ENCODE measurements around the gene SFI1.
A peak's percentile ranks its signal among the peaks of the same experiment; 100 is the strongest.

The SFI1 gene

GRCh38 chr22:31629741-31630184 is 133.4 kb downstream of the SFI1 start:
- H2AFZ ChIP-seq (ENCODE audit: low read length): peak overlapping the region; percentile 87
- peaks cover 6 to 12% of the 10 kb centered on the region in 2 donors for H3K36me3 ChIP-seq (replicated peaks in 1 of 2; ENCODE audit: control insufficient read depth in 2 of 2, insufficient read depth in 2 of 2, low read length in 2 of 2)
- WGBS, 2 donors (ENCODE audit: extremely low coverage in 2 of 2, insufficient read length in 2 of 2, insufficient replicate concordance in 1 of 2): no CpG with 5 or more reads among the region's 14 CpGs
- no peak overlapping the region for H3K27ac ChIP-seq (replicated peaks; ENCODE audit: low read length)
- peak overlapping the region; percentile 91 for H3K18ac ChIP-seq (ENCODE audit: low read length)
- no peak for DNase-seq (ENCODE audit: low spot score)
- no peak overlapping the region for H4K91ac ChIP-seq (ENCODE audit: low read depth, low read length, poor library complexity)
- no peak overlapping the region for H2BK15ac ChIP-seq (ENCODE audit: low read length)
- H3K4me2 ChIP-seq (ENCODE audit: insufficient read depth, low read length, poor library complexity, severe bottlenecking): peak overlapping the region; percentile 94
- H2BK5ac ChIP-seq (ENCODE audit: low read length): no peak overlapping the region
- H3K27me3 ChIP-seq (ENCODE audit: control insufficient read depth in 3 of 3, insufficient read depth in 3 of 3, low read depth in 1 of 3, low read length in 3 of 3): no peaks in the 10 kb centered on the region
- H2AK5ac ChIP-seq (ENCODE audit: low read depth, low read length): peak overlapping the region; percentile 76
- H2BK12ac ChIP-seq (ENCODE audit: low read length): no peak overlapping the region
- no peaks in the 10 kb centered on the region for H3K9me3 ChIP-seq (replicated peaks in 1 of 2; ENCODE audit: control insufficient read depth in 2 of 2, insufficient read depth in 1 of 2, low read depth in 1 of 2, low read length in 2 of 2)
- H3K4me3 ChIP-seq (ENCODE audit: low read length in 2 of 2): peak overlapping the region; percentile 69 to 84
- peak overlapping the region; percentile 66 for H2BK120ac ChIP-seq (ENCODE audit: low read depth, low read length)
- peaks cover 14 to 31% of the 10 kb centered on the region in 2 donors for H3K4me1 ChIP-seq (ENCODE audit: control insufficient read depth in 2 of 2, insufficient read depth in 1 of 2, low read depth in 1 of 2, low read length in 2 of 2)
- peak overlapping the region; percentile 83 for H3K9ac ChIP-seq (ENCODE audit: low read depth, low read length, poor library complexity)
- H3K14ac ChIP-seq (ENCODE audit: low read length): peak overlapping the region; percentile 49
- H4K8ac ChIP-seq (ENCODE audit: low read depth, low read length): no peak overlapping the region
- H3K23ac ChIP-seq (ENCODE audit: low read depth, low read length, poor library complexity): peak overlapping the region; percentile 80
- H3K79me1 ChIP-seq (ENCODE audit: low read depth, low read length): peaks cover 29% of the 10 kb centered on the region
- no peak overlapping the region for H3K4ac ChIP-seq (ENCODE audit: low read length)

GRCh38 chr22:31630331-31631329 is 134.3 kb downstream of the SFI1 start:
- Histone ChIP-seq H3K4me2 (ENCODE audit: insufficient read depth, low read length, poor library complexity, severe bottlenecking) (peak overlapping the region; percentile 94), H2BK120ac (ENCODE audit: low read depth, low read length) (peak overlapping the region; percentile 66), H4K8ac (ENCODE audit: low read depth, low read length) (peak overlapping the region; percentile 76), H2BK5ac (ENCODE audit: low read length) (no peak overlapping the region), H2AK5ac (ENCODE audit: low read depth, low read length) (peak overlapping the region; percentile 76), H2BK12ac (ENCODE audit: low read length) (no peak overlapping the region), H2AFZ (ENCODE audit: low read length) (peak overlapping the region; percentile 87), H3K4ac (ENCODE audit: low read length) (no peak overlapping the region), H3K9me3 (replicated peaks in 1 of 2; ENCODE audit: control insufficient read depth in 2 of 2, insufficient read depth in 1 of 2, low read depth in 1 of 2, low read length in 2 of 2) (no peaks in the 10 kb centered on the region), H3K4me3 (ENCODE audit: low read length in 2 of 2) (peak overlapping the region; percentile 69 to 84), H3K79me1 (ENCODE audit: low read depth, low read length) (peaks cover 27% of the 10 kb centered on the region), H3K18ac (ENCODE audit: low read length) (peak overlapping the region; percentile 91), H3K27ac (replicated peaks; ENCODE audit: low read length) (no peak overlapping the region), H3K23ac (ENCODE audit: low read depth, low read length, poor library complexity) (peak overlapping the region; percentile 90), H2BK15ac (ENCODE audit: low read length) (peak overlapping the region; percentile 73), H3K4me1 (ENCODE audit: control insufficient read depth in 2 of 2, insufficient read depth in 1 of 2, low read depth in 1 of 2, low read length in 2 of 2) (peaks cover 11 to 23% of the 10 kb centered on the region in 2 donors), H3K27me3 (ENCODE audit: control insufficient read depth in 3 of 3, insufficient read depth in 3 of 3, low read depth in 1 of 3, low read length in 3 of 3) (no peaks in the 10 kb centered on the region), H3K9ac (ENCODE audit: low read depth, low read length, poor library complexity) (peak overlapping the region; percentile 92), H3K36me3 (replicated peaks in 1 of 2; ENCODE audit: control insufficient read depth in 2 of 2, insufficient read depth in 2 of 2, low read length in 2 of 2) (peaks cover 6 to 12% of the 10 kb centered on the region in 2 donors), H4K91ac (ENCODE audit: low read depth, low read length, poor library complexity) (no peak overlapping the region), H3K14ac (ENCODE audit: low read length) (peak overlapping the region; percentile 64)
- peak; percentile 64 for DNase-seq (ENCODE audit: low spot score)
- WGBS, 2 donors (ENCODE audit: extremely low coverage in 2 of 2, insufficient read length in 2 of 2, insufficient replicate concordance in 1 of 2): no CpG with 5 or more reads among the region's 65 CpGs

GRCh38 chr22:31631436-31631835 is 135.1 kb downstream of the SFI1 start:
- Histone ChIP-seq H3K36me3 (replicated peaks in 1 of 2; ENCODE audit: control insufficient read depth in 2 of 2, insufficient read depth in 2 of 2, low read length in 2 of 2) (peaks cover 6 to 12% of the 10 kb centered on the region in 2 donors), H3K27me3 (ENCODE audit: control insufficient read depth in 3 of 3, insufficient read depth in 3 of 3, low read depth in 1 of 3, low read length in 3 of 3) (no peaks in the 10 kb centered on the region), H2BK5ac (ENCODE audit: low read length) (no peak overlapping the region), H4K8ac (ENCODE audit: low read depth, low read length) (no peak overlapping the region), H3K4ac (ENCODE audit: low read length) (no peak overlapping the region), H2BK12ac (ENCODE audit: low read length) (no peak overlapping the region), H3K79me1 (ENCODE audit: low read depth, low read length) (peaks cover 26% of the 10 kb centered on the region), H2BK120ac (ENCODE audit: low read depth, low read length) (no peak overlapping the region), H2AFZ (ENCODE audit: low read length) (no peak overlapping the region), H3K4me2 (ENCODE audit: insufficient read depth, low read length, poor library complexity, severe bottlenecking) (peak overlapping the region; percentile 94), H3K18ac (ENCODE audit: low read length) (peak overlapping the region; percentile 27), H4K91ac (ENCODE audit: low read depth, low read length, poor library complexity) (peak overlapping the region; percentile 56), H3K27ac (replicated peaks; ENCODE audit: low read length) (no peak overlapping the region), H2BK15ac (ENCODE audit: low read length) (no peak overlapping the region), H3K14ac (ENCODE audit: low read length) (no peak overlapping the region), H3K9ac (ENCODE audit: low read depth, low read length, poor library complexity) (peak overlapping the region; percentile 92), H3K4me3 (ENCODE audit: low read length in 2 of 2) (peak overlapping the region; percentile 69 to 75), H3K9me3 (replicated peaks in 1 of 2; ENCODE audit: control insufficient read depth in 2 of 2, insufficient read depth in 1 of 2, low read depth in 1 of 2, low read length in 2 of 2) (no peaks in the 10 kb centered on the region), H2AK5ac (ENCODE audit: low read depth, low read length) (no peak overlapping the region), H3K23ac (ENCODE audit: low read depth, low read length, poor library complexity) (no peak overlapping the region), H3K4me1 (ENCODE audit: control insufficient read depth in 2 of 2, insufficient read depth in 1 of 2, low read depth in 1 of 2, low read length in 2 of 2) (peaks cover 11 to 16% of the 10 kb centered on the region in 2 donors)
- no peak for DNase-seq (ENCODE audit: low spot score)
- no CpG with 5 or more reads among the region's 9 CpGs for WGBS, 2 donors (ENCODE audit: extremely low coverage in 2 of 2, insufficient read length in 2 of 2, insufficient replicate concordance in 1 of 2)

Data from neuronal stem cell (in vitro differentiated cells).